GM18907 (cell line): ENCODE measurements around the gene RIMBP2.

Experiments
- ATAC-seq: cut with Tn5 transposase; IDR thresholded peaks from one replicate; pipeline ENCODE4 v1.9.1; 2021; ENCODE audit warnings: mild to moderate bottlenecking, moderate library complexity; ENCODE audit not compliant: unreplicated experiment

The RIMBP2 gene

GRCh38 chr12:130391186-130391585 is 324.9 kb downstream of the RIMBP2 start:
- no peak for ATAC-seq

GRCh38 chr12:130385193-130385592 is 330.9 kb downstream of the RIMBP2 start:
- ATAC-seq, result no peak

GRCh38 chr12:130384234-130384633 is 331.9 kb downstream of the RIMBP2 start:
- ATAC-seq, result no peak

GRCh38 chr12:130382818-130383217 is 333.3 kb downstream of the RIMBP2 start:
- ATAC-seq, result no peak

- no peak for ATAC-seq
These were observed 340.5 kb downstream of the RIMBP2 start for GRCh38 chr12:130375296-130376287.

- ATAC-seq, result no peak
These were observed 342.0 kb downstream of the RIMBP2 start for GRCh38 chr12:130374083-130374482.

GRCh38 chr12:130372936-130373335 is 343.2 kb downstream of the RIMBP2 start:
- ATAC-seq, result no peak

GRCh38 chr12:130371296-130371695 is 344.8 kb downstream of the RIMBP2 start:
- ATAC-seq, result no peak

GRCh38 chr12:130369816-130370215 is 346.3 kb downstream of the RIMBP2 start:
- no peak for ATAC-seq

- no peak for ATAC-seq
These were observed 348.6 kb downstream of the RIMBP2 start for GRCh38 chr12:130367523-130367922.

GRCh38 chr12:130367003-130367402 is 349.1 kb downstream of the RIMBP2 start:
- no peak for ATAC-seq

- no peak for ATAC-seq
These were observed 349.9 kb downstream of the RIMBP2 start for GRCh38 chr12:130366159-130366558.

- no peak for ATAC-seq
These were observed 351.5 kb downstream of the RIMBP2 start for GRCh38 chr12:130364578-130364977.

GRCh38 chr12:130362060-130362459 is 354.0 kb downstream of the RIMBP2 start:
- ATAC-seq, result no peak

- no peak for ATAC-seq
These were observed 358.3 kb downstream of the RIMBP2 start for GRCh38 chr12:130357729-130358330.

- ATAC-seq, result no peak
These were observed 358.9 kb downstream of the RIMBP2 start for GRCh38 chr12:130357241-130357640.

GRCh38 chr12:130356222-130356621 is 359.9 kb downstream of the RIMBP2 start:
- ATAC-seq, result no peak

- no peak for ATAC-seq
These were observed 361.7 kb downstream of the RIMBP2 start for GRCh38 chr12:130354407-130354806.

- ATAC-seq, result no peak
These were observed 363.0 kb downstream of the RIMBP2 start for GRCh38 chr12:130353081-130353480.

GRCh38 chr12:130351326-130351725 is 364.8 kb downstream of the RIMBP2 start:
- ATAC-seq, result no peak

GRCh38 chr12:130350715-130351114 is 365.4 kb downstream of the RIMBP2 start:
- ATAC-seq, result no peak

- no peak for ATAC-seq
These were observed 368.5 kb downstream of the RIMBP2 start for GRCh38 chr12:130347588-130347987.
